HCT116 (cell line): Measurements from ENCODE around the gene SH3PXD2A. TPM values are rescaled to one million over a fixed set of nuclear protein-coding genes. Genes with fewer than 3 reads are reported as not detected.

Experiments used
- ATAC-seq: fragments of 200-7000 bp; cut with Tn5 transposase; 2 replicates; pipeline ENCODE4 v1.9.1; 2020; ENCODE audit warnings: mild to moderate bottlenecking, moderate library complexity
- BruUV-seq: library from RNA; stranded (reverse); fragments of 400-500 nt; replicated peaks from 2 replicates; lab custom pipeline; 2021; lab: Mats Ljungman, UMichigan
- CTCF ChIA-PET: fragments of 300-600 bp; sonication (Branson Sonifier 250); formaldehyde crosslinking; loops from one replicate; lab custom pipeline; 2021; ENCODE audit warnings: antibody characterized with exemption; lab: Charles Lee
- POLR2A ChIA-PET: fragments of 300-600, 350-600 bp; sonication (Branson Sonifier 250); formaldehyde crosslinking; loops from one replicate; lab custom pipeline; 2021; ENCODE audit warnings: antibody characterized with exemption; lab: Charles Lee
- RAD21 ChIA-PET, 2 experiments: fragments of 300-600 bp; sonication (Branson Sonifier 250); formaldehyde crosslinking; loops; one replicate each; lab custom pipeline; 2023; ENCODE audit warnings: low total read pairs in 2 of 2; ENCODE audit not compliant: uncharacterized antibody in 2 of 2, unreplicated experiment in 2 of 2, low non-redundant PET in 1 of 2; lab: Charles Lee
- DNase-seq: peaks from one replicate; pipeline ENCODE4 v3.0.0-alpha.2; 2010; ENCODE audit warnings: low read depth, low spot score
- H2AFZ ChIP-seq: fragments of 200-600 bp; shearing (Covaris generic), sonication (generic); 2 replicates; pipeline ENCODE4 v1.6.1; 2017; ENCODE audit warnings: low read depth, mixed run types, mixed read lengths, antibody characterized with exemption, low read length; ENCODE audit not compliant: poor library complexity, severe bottlenecking
- H3K27ac ChIP-seq: 2 replicates; pipeline ENCODE4 v1.5.1; 2012; ENCODE audit warnings: low read depth, low read length
- H3K27me3 ChIP-seq: fragments of 200-600 bp; sonication (generic); 2 replicates; pipeline ENCODE4 v1.6.1; 2016; ENCODE audit warnings: mixed run types, low read length, mixed read lengths; ENCODE audit not compliant: insufficient read depth
- H3K36me3 ChIP-seq, 2 experiments: fragments of 200-500 bp in 1 of 2; fragments of 200-600 bp in 1 of 2; sonication (Bioruptor generic) in 1 of 2; sonication (generic) in 1 of 2; 2 replicates each; pipeline versions ENCODE4 v1.5.1 to v1.6.1; 2014 to 2016; ENCODE audit warnings: low read length in 2 of 2, inconsistent platforms in 1 of 2, mixed read lengths in 1 of 2, mixed run types in 1 of 2; ENCODE audit not compliant: insufficient read depth in 2 of 2, control insufficient read depth in 1 of 2
- H3K4me1 ChIP-seq, 2 experiments: fragments of 200-600 bp in 1 of 2; sonication (generic) in 1 of 2; 2 replicates each; pipeline versions ENCODE4 v1.5.1 to v1.6.1; 2012 to 2017; ENCODE audit warnings: low read length in 2 of 2, inconsistent platforms in 1 of 2, mild to moderate bottlenecking in 1 of 2, mixed read lengths in 1 of 2, mixed run types in 1 of 2, moderate library complexity in 1 of 2; ENCODE audit not compliant: insufficient read depth in 2 of 2, control insufficient read depth in 1 of 2
- H3K4me2 ChIP-seq: fragments of 200-600 bp; sonication (generic); 2 replicates; pipeline ENCODE4 v1.6.1; 2017; ENCODE audit warnings: mixed run types, low read length, mixed read lengths
- H3K4me3 ChIP-seq, 2 experiments: fragments of 200-600 bp in 1 of 2; sonication (generic) in 1 of 2; replicated peaks in 1 of 2; 2 replicates each; pipeline ENCODE4 v1.5.1; 2011 to 2016; ENCODE audit warnings: low read length in 2 of 2, control low read depth in 1 of 2, low read depth in 1 of 2, mild to moderate bottlenecking in 1 of 2, mixed read lengths in 1 of 2, mixed run types in 1 of 2
- H3K79me2 ChIP-seq: fragments of 200-600 bp; sonication (generic); 2 replicates; pipeline ENCODE4 v1.6.1; 2017; ENCODE audit warnings: mild to moderate bottlenecking, mixed run types, low read length, moderate library complexity, mixed read lengths; ENCODE audit not compliant: insufficient read depth
- H3K9ac ChIP-seq: fragments of 200-600 bp; sonication (generic); 2 replicates; pipeline ENCODE4 v1.6.1; 2016; ENCODE audit warnings: low read length, mixed read lengths
- H3K9me2 ChIP-seq: fragments of 200-600 bp; sonication (generic), shearing (Covaris generic); 2 replicates; pipeline ENCODE4 v1.6.1; 2017; ENCODE audit warnings: mixed run types, mild to moderate bottlenecking, moderate library complexity; ENCODE audit not compliant: insufficient read depth
- H3K9me3 ChIP-seq, 2 experiments: fragments of 200-500 bp in 1 of 2; fragments of 200-600 bp in 1 of 2; sonication (Bioruptor generic) in 1 of 2; sonication (generic) in 1 of 2; 2 replicates each; pipeline ENCODE4 v1.6.1; 2014 to 2017; ENCODE audit warnings: low read length in 2 of 2, mixed read lengths in 2 of 2, inconsistent platforms in 1 of 2, low read depth in 1 of 2, mild to moderate bottlenecking in 1 of 2, mixed run types in 1 of 2, moderate library complexity in 1 of 2; ENCODE audit not compliant: control insufficient read depth in 1 of 2, insufficient read depth in 1 of 2
- H4K20me1 ChIP-seq: fragments of 200-600 bp; sonication (generic), shearing (Covaris generic); 2 replicates; pipeline ENCODE4 v1.6.1; 2017; ENCODE audit warnings: mixed run types, mild to moderate bottlenecking, moderate library complexity; ENCODE audit not compliant: insufficient read depth
- CBX3 ChIP-seq: IDR thresholded peaks from 2 replicates; pipeline ENCODE4 v1.6.1; 2012; ENCODE audit warnings: low read depth
- CEBPB ChIP-seq: IDR thresholded peaks from 2 replicates; pipeline ENCODE4 v1.6.1; 2012; ENCODE audit warnings: low read depth
- EGR1 ChIP-seq: IDR thresholded peaks from 2 replicates; pipeline ENCODE4 v1.6.1; 2012; ENCODE audit warnings: low read depth
- ELF1 ChIP-seq: IDR thresholded peaks from 2 replicates; pipeline ENCODE4 v1.6.1; 2012; ENCODE audit warnings: low read depth, borderline replicate concordance
- FOSL1 ChIP-seq: IDR thresholded peaks from 2 replicates; pipeline ENCODE4 v1.6.1; 2012; ENCODE audit warnings: low read depth
- POLR2A ChIP-seq: IDR thresholded peaks from 2 replicates; pipeline ENCODE4 v1.7.0; 2011; ENCODE audit warnings: borderline replicate concordance; ENCODE audit not compliant: insufficient read depth, insufficient read length; ENCODE audit errors: extremely low read depth
- POLR2AphosphoS5 ChIP-seq: IDR thresholded peaks from 2 replicates; pipeline ENCODE4 v1.6.1; 2011; ENCODE audit warnings: mild to moderate bottlenecking, low read depth, low read length, moderate library complexity
- RAD21 ChIP-seq: IDR thresholded peaks from 2 replicates; pipeline ENCODE4 v1.6.1; 2012; ENCODE audit warnings: low read depth, mild to moderate bottlenecking
- SIN3A ChIP-seq: IDR thresholded peaks from 2 replicates; pipeline ENCODE4 v1.6.1; 2012; ENCODE audit warnings: low read depth
- SP1 ChIP-seq: IDR thresholded peaks from 2 replicates; pipeline ENCODE4 v1.6.1; 2012; ENCODE audit warnings: low read depth
- SRF ChIP-seq: IDR thresholded peaks from 2 replicates; pipeline ENCODE4 v1.6.1; 2012; ENCODE audit warnings: low read depth
- TCF7L2 ChIP-seq: IDR thresholded peaks from 2 replicates; pipeline ENCODE4 v1.7.0; 2011; ENCODE audit warnings: borderline replicate concordance, inconsistent platforms; ENCODE audit not compliant: insufficient read depth, insufficient read length; ENCODE audit errors: extremely low read depth
- ZFX ChIP-seq: fragments of 450-650 bp; IDR thresholded peaks from 2 replicates; pipeline ENCODE4 v1.6.1; 2017
- ZNF274 ChIP-seq: fragments of 200-500 bp; sonication (Bioruptor generic); IDR thresholded peaks from 2 replicates; pipeline ENCODE4 v1.6.1; 2014; ENCODE audit warnings: mild to moderate bottlenecking, low read depth, low read length, inconsistent platforms
- intact Hi-C: fragments of 100-400 bp; cut with micrococcal nuclease; formaldehyde crosslinking; loops from 2 replicates; pipeline ENCODE4 v1.10.0; 2022
- total RNA-seq: library from RNA; stranded (reverse); gene quantifications from one replicate; pipeline ENCODE4 v1.2.1, GENCODE V29; 2021; ENCODE audit not compliant: unreplicated experiment
- TF ChIP-seq, protein P1 (sequence below): IDR thresholded peaks from 2 replicates; pipeline ENCODE4 v1.6.1; 2012
- TF ChIP-seq, protein P2 (sequence below): IDR thresholded peaks from 2 replicates; pipeline ENCODE4 v1.6.1; 2011; ENCODE audit warnings: mild to moderate bottlenecking, low read length, moderate library complexity; ENCODE audit not compliant: insufficient replicate concordance; ENCODE audit errors: extremely low read depth

SH3PXD2A gene
- total RNA-seq, 1 experiment from 2014 or later: 8.7 TPM

DNA sequence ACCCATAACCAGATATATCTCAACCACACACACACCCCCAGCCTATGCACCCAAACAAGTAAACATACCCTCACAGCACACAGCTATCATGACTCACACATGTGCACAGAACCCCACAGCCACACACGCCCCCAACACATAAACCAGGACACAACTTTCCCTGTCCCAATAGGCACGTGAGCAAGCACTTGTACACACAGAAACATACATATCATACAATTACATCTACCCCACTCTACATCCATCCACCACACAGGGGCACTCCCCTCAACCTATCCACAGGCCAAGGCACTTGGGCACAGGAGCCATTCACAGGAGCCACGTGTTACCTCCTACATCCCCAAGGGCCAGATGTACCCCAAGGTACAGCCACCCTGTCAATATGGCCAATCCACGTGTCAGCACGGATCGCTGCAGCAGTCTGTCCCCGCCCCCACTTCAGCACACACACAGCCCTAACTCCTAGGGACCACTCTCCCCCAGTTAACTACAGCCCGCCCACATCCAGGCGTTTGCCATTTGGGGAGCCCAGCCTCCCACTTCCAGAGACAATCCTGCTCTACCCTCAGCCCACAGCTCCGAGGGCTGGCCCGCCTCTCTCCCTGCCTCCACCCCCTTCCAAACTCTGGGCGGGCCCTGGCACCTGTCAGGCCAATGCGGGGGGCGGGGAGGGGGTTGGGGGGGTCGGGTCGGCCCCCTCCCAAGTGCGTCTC, 163.5 kb downstream of the SH3PXD2A start:
- no TSS peak for BruUV-seq

DNA sequence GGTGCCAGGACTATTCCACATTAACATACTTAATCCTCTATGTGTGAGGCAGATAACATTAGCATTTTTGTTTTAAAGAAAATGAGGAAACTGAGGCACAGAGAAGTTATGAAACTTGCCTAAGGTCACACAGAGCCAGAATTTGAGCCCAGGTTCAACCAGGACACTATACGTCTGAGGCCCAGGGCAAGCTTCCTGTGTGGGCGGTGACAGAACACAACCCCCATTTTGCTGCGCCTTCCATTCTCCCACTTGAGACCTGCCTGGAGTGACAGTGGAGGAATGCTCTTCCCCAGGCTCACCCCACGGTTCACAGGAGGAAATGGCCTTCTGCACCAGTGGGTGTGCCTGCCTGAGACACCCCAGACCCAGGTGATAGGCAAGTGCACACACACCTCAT, 164.1 kb downstream of the SH3PXD2A start:
- peak overlapping the region in 1 of 2 experiments; percentile 67; a peak in 2 of 4 replicates for H3K4me3 ChIP-seq
- no peaks in the 10 kb centered on the region for H3K36me3 ChIP-seq
- intact Hi-C loops: no loop called here
- no TSS peak for BruUV-seq
- no peak overlapping the region for H3K9ac ChIP-seq
- H3K27ac ChIP-seq: no peak overlapping the region
- POLR2A ChIA-PET: interaction anchor here (1.5 kb wide), 1 partner anchor 9 kb away, joined by 3 read pairs; no protein-coding TSS in a partner anchor
- CTCF ChIA-PET: no interaction called here
- no peak for ATAC-seq
- H3K4me2 ChIP-seq: peak overlapping the region; percentile 95
- H4K20me1 ChIP-seq: no peaks in the 10 kb centered on the region
- H3K4me1 ChIP-seq: peaks cover 36 to 54% of the 10 kb centered on the region in 2 experiments
- H2AFZ ChIP-seq: no peak overlapping the region
- no peaks in the 10 kb centered on the region; the same call in 1 of the 2 replicates for H3K27me3 ChIP-seq
- no peaks in the 10 kb centered on the region for H3K9me2 ChIP-seq
- H3K79me2 ChIP-seq: no peaks in the 10 kb centered on the region
- RAD21 ChIA-PET: no interaction called here
- DNase-seq: no peak
- H3K9me3 ChIP-seq: no peaks in the 10 kb centered on the region
- TF ChIP-seq, protein P1, sequence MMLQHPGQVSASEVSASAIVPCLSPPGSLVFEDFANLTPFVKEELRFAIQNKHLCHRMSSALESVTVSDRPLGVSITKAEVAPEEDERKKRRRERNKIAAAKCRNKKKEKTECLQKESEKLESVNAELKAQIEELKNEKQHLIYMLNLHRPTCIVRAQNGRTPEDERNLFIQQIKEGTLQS: no peak
- TF ChIP-seq POLR2A (no peak), SP1 (no peak), FOSL1 (no peak), POLR2AphosphoS5 (no peak), EGR1 (no peak), ZFX (no peak), CEBPB (no peak), CBX3 (no peak), ZNF274 (no peak), TCF7L2 (no peak), ELF1 (no peak), SIN3A (no peak)

More for the DNA sequence above, 163.5 kb downstream of the SH3PXD2A start:
- TF ChIP-seq POLR2A (peak; percentile 35), RAD21 (no peak), SRF (no peak)
- TF ChIP-seq, protein P2, sequence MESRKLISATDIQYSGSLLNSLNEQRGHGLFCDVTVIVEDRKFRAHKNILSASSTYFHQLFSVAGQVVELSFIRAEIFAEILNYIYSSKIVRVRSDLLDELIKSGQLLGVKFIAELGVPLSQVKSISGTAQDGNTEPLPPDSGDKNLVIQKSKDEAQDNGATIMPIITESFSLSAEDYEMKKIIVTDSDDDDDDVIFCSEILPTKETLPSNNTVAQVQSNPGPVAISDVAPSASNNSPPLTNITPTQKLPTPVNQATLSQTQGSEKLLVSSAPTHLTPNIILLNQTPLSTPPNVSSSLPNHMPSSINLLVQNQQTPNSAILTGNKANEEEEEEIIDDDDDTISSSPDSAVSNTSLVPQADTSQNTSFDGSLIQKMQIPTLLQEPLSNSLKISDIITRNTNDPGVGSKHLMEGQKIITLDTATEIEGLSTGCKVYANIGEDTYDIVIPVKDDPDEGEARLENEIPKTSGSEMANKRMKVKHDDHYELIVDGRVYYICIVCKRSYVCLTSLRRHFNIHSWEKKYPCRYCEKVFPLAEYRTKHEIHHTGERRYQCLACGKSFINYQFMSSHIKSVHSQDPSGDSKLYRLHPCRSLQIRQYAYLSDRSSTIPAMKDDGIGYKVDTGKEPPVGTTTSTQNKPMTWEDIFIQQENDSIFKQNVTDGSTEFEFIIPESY: no peak
- H2AFZ ChIP-seq: peak overlapping the region; percentile 27
- no peaks in the 10 kb centered on the region for H4K20me1 ChIP-seq
- intact Hi-C loops: no loop called here
- no peak overlapping the region for H3K27ac ChIP-seq
- H3K9me2 ChIP-seq: no peaks in the 10 kb centered on the region
- CTCF ChIA-PET: no interaction called here
- POLR2A ChIA-PET: no interaction called here
- no peak for DNase-seq
- H3K9me3 ChIP-seq: no peaks in the 10 kb centered on the region
- H3K79me2 ChIP-seq: no peaks in the 10 kb centered on the region
- ATAC-seq: peak; percentile 37
- peak overlapping the region; percentile 19; the same call in 1 of the 2 replicates for H3K9ac ChIP-seq
- H3K4me1 ChIP-seq: peaks cover 42 to 58% of the 10 kb centered on the region in 2 experiments
- peak overlapping the region; percentile 95 for H3K4me2 ChIP-seq
- H3K4me3 ChIP-seq: peak overlapping the region; percentile 59 to 67
- no peaks in the 10 kb centered on the region for H3K36me3 ChIP-seq
- H3K27me3 ChIP-seq: no peaks in the 10 kb centered on the region; the same call in 1 of the 2 replicates
- RAD21 ChIA-PET: no interaction called here
